GM12873 (cell line): ENCODE data around the gene TARBP2.
A peak's percentile ranks its signal among the peaks of the same experiment; 100 is the strongest.

Experiments used
- TF ChIP-seq, protein P1 (sequence below): IDR thresholded peaks from 2 replicates; pipeline ENCODE4 v1.5.1; 2012; ENCODE audit warnings: low read depth, mild to moderate bottlenecking, moderate library complexity, low read length, control low read depth; ENCODE audit not compliant: insufficient read depth; ENCODE audit errors: missing control alignments

TARBP2 gene

DNA sequence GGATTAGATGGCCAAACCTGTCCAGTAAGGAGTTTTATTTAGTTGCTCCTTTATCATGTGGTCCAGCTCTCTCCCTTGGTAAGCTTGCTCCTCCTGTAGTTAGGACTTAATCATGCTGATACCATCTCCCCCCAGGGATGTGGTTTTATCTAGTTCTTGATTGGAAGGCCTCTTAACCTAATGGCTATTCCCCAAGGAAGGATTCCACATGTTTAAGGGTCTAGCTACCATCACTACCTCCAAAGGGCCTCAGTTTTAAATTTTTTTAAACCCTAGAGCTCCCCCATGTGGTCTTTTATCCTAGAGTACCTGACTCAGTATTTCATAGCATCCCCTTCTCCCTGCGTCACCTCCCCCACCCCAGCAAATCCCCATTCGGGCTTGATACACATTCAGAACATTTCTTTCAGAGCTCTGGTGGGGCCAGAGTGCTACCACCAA lies 24.3 kb upstream of the TARBP2 start:
- TF ChIP-seq, protein P1, sequence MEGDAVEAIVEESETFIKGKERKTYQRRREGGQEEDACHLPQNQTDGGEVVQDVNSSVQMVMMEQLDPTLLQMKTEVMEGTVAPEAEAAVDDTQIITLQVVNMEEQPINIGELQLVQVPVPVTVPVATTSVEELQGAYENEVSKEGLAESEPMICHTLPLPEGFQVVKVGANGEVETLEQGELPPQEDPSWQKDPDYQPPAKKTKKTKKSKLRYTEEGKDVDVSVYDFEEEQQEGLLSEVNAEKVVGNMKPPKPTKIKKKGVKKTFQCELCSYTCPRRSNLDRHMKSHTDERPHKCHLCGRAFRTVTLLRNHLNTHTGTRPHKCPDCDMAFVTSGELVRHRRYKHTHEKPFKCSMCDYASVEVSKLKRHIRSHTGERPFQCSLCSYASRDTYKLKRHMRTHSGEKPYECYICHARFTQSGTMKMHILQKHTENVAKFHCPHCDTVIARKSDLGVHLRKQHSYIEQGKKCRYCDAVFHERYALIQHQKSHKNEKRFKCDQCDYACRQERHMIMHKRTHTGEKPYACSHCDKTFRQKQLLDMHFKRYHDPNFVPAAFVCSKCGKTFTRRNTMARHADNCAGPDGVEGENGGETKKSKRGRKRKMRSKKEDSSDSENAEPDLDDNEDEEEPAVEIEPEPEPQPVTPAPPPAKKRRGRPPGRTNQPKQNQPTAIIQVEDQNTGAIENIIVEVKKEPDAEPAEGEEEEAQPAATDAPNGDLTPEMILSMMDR: peak; percentile 39

DNA sequence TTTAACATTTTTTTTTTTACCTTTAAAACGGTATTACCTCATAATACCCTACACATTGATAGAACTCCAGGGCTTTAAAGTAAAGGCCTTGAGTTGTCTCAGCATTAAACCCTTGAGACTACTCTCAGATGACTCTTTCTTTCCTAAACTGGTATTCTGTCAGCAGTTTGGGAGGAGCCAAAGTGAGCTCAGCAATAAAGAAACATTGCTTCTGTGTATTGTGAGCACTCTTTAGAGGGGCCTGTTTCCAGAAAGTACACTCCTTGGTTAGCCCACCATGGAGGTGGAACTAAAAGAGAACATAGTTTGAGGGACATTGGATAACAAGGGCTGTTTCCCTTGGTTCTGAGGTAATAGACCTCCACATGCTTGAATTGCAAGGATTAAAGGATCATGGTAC lies 22.2 kb upstream of the TARBP2 start:
- TF ChIP-seq, protein P1: no peak

DNA sequence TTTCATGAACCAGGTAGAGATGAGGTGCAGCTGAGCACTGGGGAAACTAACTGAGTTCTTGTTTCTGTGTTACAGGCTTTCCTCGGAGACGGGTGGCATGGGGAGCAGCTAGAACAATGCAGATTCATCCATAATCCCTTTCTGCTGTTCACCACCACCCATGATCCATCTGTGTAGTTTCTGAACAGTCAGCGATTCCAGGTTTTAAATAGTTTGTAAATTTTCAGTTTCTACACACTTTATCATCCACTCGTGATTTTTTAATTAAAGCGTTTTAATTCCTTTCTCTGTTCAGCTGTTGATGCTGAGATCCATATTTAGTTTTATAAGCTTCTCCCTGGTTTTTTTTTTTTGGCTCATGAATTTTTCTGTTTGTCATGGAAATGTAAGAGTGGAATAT lies 21.8 kb upstream of the TARBP2 start:
- TF ChIP-seq, protein P1: no peak

DNA sequence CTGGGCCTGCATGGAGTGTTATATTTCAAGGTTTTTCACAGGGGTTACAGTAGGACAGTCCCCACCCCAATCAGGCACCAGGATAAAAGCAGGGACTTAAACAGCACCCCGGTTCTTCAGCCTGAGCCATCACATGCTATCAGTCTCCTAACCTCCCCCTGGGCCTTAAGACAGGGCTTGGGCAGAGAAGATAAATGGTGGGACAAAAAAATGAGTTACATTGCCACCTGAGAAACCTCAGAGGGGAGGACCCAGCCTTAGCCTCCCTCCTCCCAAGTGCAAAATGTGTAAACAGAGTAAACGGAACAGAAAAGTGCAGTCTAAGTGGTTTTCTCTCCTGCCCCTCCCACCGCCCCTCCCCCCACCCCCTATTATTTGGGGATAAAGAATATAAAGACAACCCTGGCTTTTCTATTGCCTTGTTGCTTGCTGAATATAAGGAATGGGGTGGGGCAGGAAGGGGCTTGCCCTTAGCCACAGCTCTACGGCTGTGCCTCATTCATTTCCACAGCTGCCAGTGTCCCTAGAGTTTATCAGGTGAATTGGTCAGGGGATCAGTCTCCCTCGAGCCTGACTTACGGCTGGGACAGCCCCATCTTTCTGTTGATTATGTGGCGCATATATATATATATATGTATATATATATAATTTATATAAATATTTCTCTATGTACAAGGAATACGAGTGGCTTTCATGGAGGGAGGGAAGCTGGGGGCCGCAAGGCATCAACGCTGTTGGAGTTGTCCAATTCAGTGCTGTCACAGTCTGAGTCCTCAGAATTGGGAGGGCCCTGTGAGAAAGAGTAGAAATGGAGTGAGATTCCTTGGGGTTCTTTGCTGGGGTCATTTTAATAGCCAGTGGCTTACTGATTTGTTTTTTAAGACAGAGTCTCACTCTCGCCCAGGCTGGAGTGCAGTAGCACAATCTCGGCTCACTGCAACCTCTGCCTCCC lies 20.3 kb upstream of the TARBP2 start:
- TF ChIP-seq, protein P1: no peak

DNA sequence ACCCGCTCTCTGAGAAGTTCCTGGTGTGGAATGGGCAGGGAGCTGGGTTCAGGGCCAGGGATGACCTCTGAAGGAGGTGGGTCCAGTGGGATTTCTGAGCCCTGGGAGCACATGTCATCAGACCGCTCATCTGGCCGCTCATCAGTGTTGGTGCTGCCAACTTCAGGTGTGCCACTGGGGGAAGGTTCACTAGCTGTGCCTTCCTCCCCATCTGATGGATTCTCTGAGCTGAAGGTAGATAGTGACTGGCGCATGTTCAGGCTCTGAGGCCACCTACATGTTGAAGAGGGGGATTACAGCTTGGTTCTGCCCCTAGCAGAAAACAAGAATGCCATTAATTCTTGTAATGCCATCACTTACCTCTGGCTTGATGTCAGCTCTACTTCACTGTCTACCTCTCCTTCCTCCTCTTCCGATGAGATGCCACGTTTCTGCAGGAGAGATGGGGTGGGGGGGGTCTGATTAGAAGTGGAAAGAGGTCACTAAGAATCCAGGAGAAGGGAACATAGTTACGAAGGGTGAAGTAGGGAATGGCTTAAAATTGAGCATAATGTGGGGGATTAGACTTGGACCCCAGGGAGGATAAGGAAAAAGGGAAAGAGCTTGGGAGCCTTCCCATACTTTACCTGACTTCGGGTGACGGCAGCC lies 19.0 kb upstream of the TARBP2 start:
- TF ChIP-seq, protein P1: peak; percentile 43

DNA sequence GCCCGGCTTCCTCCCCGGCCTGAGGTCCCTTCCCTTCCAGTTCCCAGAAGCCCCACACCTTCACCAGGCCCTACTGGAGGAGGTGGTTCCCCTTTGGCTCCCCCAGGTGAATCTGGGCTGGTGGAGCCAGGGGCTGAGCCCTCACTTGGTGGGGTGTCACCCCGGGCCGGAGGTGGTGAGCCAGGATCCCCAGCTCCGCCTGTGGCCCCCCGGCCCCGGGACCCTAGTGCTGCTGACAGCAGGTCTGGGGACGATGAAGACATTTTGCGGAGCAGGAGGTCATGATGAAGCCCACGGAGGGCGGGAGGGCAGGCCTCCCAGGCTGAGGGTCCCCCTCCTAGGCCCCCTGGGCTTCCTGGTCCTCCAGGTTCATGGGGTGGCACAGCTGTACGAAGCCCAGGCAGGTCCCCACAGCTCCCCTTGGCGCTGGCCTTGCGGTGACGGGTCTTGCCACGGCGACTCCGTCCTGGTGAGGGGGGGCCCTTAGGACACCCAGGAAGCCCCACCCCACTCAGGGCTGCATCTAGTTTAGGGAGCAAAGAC lies 18.4 kb upstream of the TARBP2 start:
- TF ChIP-seq, protein P1: no peak
